HEK293 (cell line): ENCODE data around the gene FCHSD1.

Source experiments
- ATF2 ChIP-seq: fragments of 450-650 bp; formaldehyde crosslinking; IDR thresholded peaks from 2 replicates; pipeline ENCODE4 v1.5.1; 2016; ENCODE audit warnings: missing biosample characterization, missing genetic modification characterization, low read depth
- GLI2 ChIP-seq: fragments of 450-650 bp; formaldehyde crosslinking; IDR thresholded peaks from 2 replicates; pipeline ENCODE4; 2017; ENCODE audit warnings: missing biosample characterization, missing genetic modification characterization, low read depth, borderline replicate concordance
- INSM2 ChIP-seq: fragments of 450-650 bp; formaldehyde crosslinking; IDR thresholded peaks from 2 replicates; pipeline ENCODE4 v1.5.1; 2016; ENCODE audit warnings: missing biosample characterization, missing genetic modification characterization
- KLF10 ChIP-seq: fragments of 450-650 bp; IDR thresholded peaks from 2 replicates; pipeline ENCODE4 v1.5.1; 2018; ENCODE audit warnings: missing biosample characterization, mild to moderate bottlenecking, missing genetic modification characterization
- OVOL3 ChIP-seq: fragments of 450-650 bp; formaldehyde crosslinking; IDR thresholded peaks from 2 replicates; pipeline ENCODE4 v1.5.1; 2016; ENCODE audit warnings: missing biosample characterization, missing genetic modification characterization
- PRDM2 ChIP-seq: fragments of 450-650 bp; formaldehyde crosslinking; IDR thresholded peaks from 2 replicates; pipeline ENCODE4 v1.5.1; 2016; ENCODE audit warnings: missing biosample characterization, missing genetic modification characterization, borderline replicate concordance
- PRDM4 ChIP-seq: fragments of 450-650 bp; formaldehyde crosslinking; IDR thresholded peaks from 2 replicates; pipeline ENCODE4 v1.5.1; 2017; ENCODE audit warnings: missing biosample characterization, missing genetic modification characterization
- PRDM6 ChIP-seq: fragments of 450-650 bp; formaldehyde crosslinking; IDR thresholded peaks from 2 replicates; pipeline ENCODE4 v1.5.1; 2017; ENCODE audit warnings: missing biosample characterization, missing genetic modification characterization
- ZIC2 ChIP-seq: fragments of 450-650 bp; formaldehyde crosslinking; IDR thresholded peaks from 2 replicates; pipeline ENCODE4 v1.5.1; 2016; ENCODE audit warnings: missing biosample characterization, missing genetic modification characterization
- ZNF138 ChIP-seq: fragments of 450-650 bp; formaldehyde crosslinking; IDR thresholded peaks from 2 replicates; pipeline ENCODE4 v1.5.1; 2016; ENCODE audit warnings: missing biosample characterization, missing genetic modification characterization, borderline replicate concordance
- ZNF16 ChIP-seq: fragments of 450-650 bp; formaldehyde crosslinking; IDR thresholded peaks from 2 replicates; pipeline ENCODE4 v1.5.1; 2016; ENCODE audit warnings: low read depth, missing biosample characterization, missing genetic modification characterization
- ZNF175 ChIP-seq: fragments of 450-650 bp; formaldehyde crosslinking; IDR thresholded peaks from 2 replicates; pipeline ENCODE4 v1.5.1; 2016; ENCODE audit warnings: missing biosample characterization, missing genetic modification characterization
- ZNF24 ChIP-seq: fragments of 450-650 bp; formaldehyde crosslinking; IDR thresholded peaks from 2 replicates; pipeline ENCODE4 v1.5.1; 2016; ENCODE audit warnings: missing biosample characterization, missing genetic modification characterization
- ZNF274 ChIP-seq, 2 experiments: fragments of 200-500 bp in 1 of 2; fragments of 450-650 bp in 1 of 2; sonication (Bioruptor generic) in 1 of 2; formaldehyde crosslinking in 1 of 2; IDR thresholded peaks; 2 replicates each; pipeline versions ENCODE4 v1.5.1 to v1.6.1; 2014 to 2016; ENCODE audit warnings: borderline replicate concordance in 1 of 2, inconsistent platforms in 1 of 2, low read length in 1 of 2, missing biosample characterization in 1 of 2, missing genetic modification characterization in 1 of 2
- ZNF280D ChIP-seq: fragments of 450-650 bp; formaldehyde crosslinking; IDR thresholded peaks from 2 replicates; pipeline ENCODE4 v1.5.1; 2016; ENCODE audit warnings: missing biosample characterization, missing genetic modification characterization
- ZNF324 ChIP-seq: fragments of 450-650 bp; formaldehyde crosslinking; IDR thresholded peaks from 2 replicates; pipeline ENCODE4 v1.5.1; 2016; ENCODE audit warnings: missing biosample characterization, missing genetic modification characterization
- ZNF416 ChIP-seq: fragments of 450-650 bp; formaldehyde crosslinking; IDR thresholded peaks from 2 replicates; pipeline ENCODE4 v1.5.1; 2016; ENCODE audit warnings: missing biosample characterization, missing genetic modification characterization
- ZNF549 ChIP-seq: fragments of 450-650 bp; IDR thresholded peaks from 2 replicates; pipeline ENCODE4 v1.5.1; 2018; ENCODE audit warnings: missing biosample characterization, missing genetic modification characterization, mild to moderate bottlenecking, inconsistent platforms, moderate library complexity
- ZNF704 ChIP-seq: fragments of 450-650 bp; formaldehyde crosslinking; IDR thresholded peaks from 2 replicates; pipeline ENCODE4 v1.5.1; 2016; ENCODE audit warnings: missing biosample characterization, missing genetic modification characterization
- ZNF785 ChIP-seq: fragments of 450-650 bp; formaldehyde crosslinking; IDR thresholded peaks from 2 replicates; pipeline ENCODE4 v1.5.1; 2016; ENCODE audit warnings: missing biosample characterization, missing genetic modification characterization
- ZSCAN16 ChIP-seq: fragments of 450-650 bp; formaldehyde crosslinking; IDR thresholded peaks from 2 replicates; pipeline ENCODE4 v1.5.1; 2016; ENCODE audit warnings: missing biosample characterization, missing genetic modification characterization
- ZSCAN23 ChIP-seq: fragments of 450-650 bp; formaldehyde crosslinking; IDR thresholded peaks from 2 replicates; pipeline ENCODE4 v1.5.1; 2016; ENCODE audit warnings: missing biosample characterization, missing genetic modification characterization

The FCHSD1 gene

GRCh38 chr5:141617682-141618029 lies 33.6 kb downstream of the FCHSD1 start (continued):
- TF ChIP-seq PRDM4 (peak; percentile 54; the same call in 1 of the 2 replicates), ATF2 (tag by site-specific recombination) (no peak), GLI2 (tag by site-specific recombination) (peak; percentile 47; the same call in 1 of the 2 replicates), ZSCAN23 (tag by site-specific recombination) (no peak), ZNF324 (tag by site-specific recombination) (no peak), ZNF24 (tag by site-specific recombination) (peak; percentile 86), ZNF280D (tag by site-specific recombination) (no peak), ZNF416 (tag by site-specific recombination) (no peak), PRDM6 (peak; percentile 96), PRDM2 (tag by site-specific recombination) (no peak), ZNF138 (no peak), ZIC2 (tag by site-specific recombination) (no peak), ZNF704 (tag by site-specific recombination) (no peak), OVOL3 (tag by site-specific recombination) (peak; percentile 69; the same call in 1 of the 2 replicates), ZNF16 (tag by site-specific recombination) (no peak), ZSCAN16 (no peak; the same call in 1 of the 2 replicates), ZNF785 (tag by site-specific recombination) (no peak), ZNF549 (tag by site-specific recombination) (no peak), ZNF175 (tag by site-specific recombination) (no peak), ZNF274 (IDR thresholded peaks at IDR 0.05; ENCODE audit: low read length) (no peak), ZNF274 (tag by site-specific recombination; IDR thresholded peaks at IDR 0.05; ENCODE audit: borderline replicate concordance) (no peak), KLF10 (no peak), INSM2 (tag by site-specific recombination) (peak; percentile 75)
